WTC11 (cell line): Measurements from ENCODE around the gene ALG6. TPM values are rescaled to one million over a fixed set of nuclear protein-coding genes. Genes with fewer than 3 reads are reported as not detected.

Source experiments
- ATAC-seq: fragments of 200-7000 bp; cut with Tn5 transposase; 2 replicates; pipeline ENCODE4 v1.10.0; 2021; ENCODE audit warnings: mild to moderate bottlenecking, moderate library complexity
- CTCF ChIA-PET: fragments of 300-600 bp; sonication (Branson Sonifier 250); formaldehyde crosslinking; loops from one replicate; lab custom pipeline; 2021; ENCODE audit warnings: antibody characterized with exemption; lab: Charles Lee
- POLR2A ChIA-PET: fragments of 350-600 bp; sonication (Branson Sonifier 250); formaldehyde crosslinking; loops from one replicate; lab custom pipeline; 2021; ENCODE audit warnings: antibody characterized with exemption; lab: Charles Lee
- DNase-seq: peaks from one replicate; pipeline ENCODE4 v3.0.0; 2021; ENCODE audit warnings: low spot score
- H3K27ac Mint-ChIP-seq: 2 replicates; pipeline ENCODE4 v1.8.0; 2021; ENCODE audit warnings: mixed read lengths
- H3K27me3 Mint-ChIP-seq: 2 replicates; pipeline ENCODE4 v1.8.0; 2021; ENCODE audit warnings: low read depth, mild to moderate bottlenecking, moderate library complexity, mixed read lengths
- H3K36me3 Mint-ChIP-seq: 2 replicates; pipeline ENCODE4 v1.8.0; 2021; ENCODE audit warnings: mixed read lengths
- H3K4me1 Mint-ChIP-seq: 2 replicates; pipeline ENCODE4 v1.8.0; 2022; ENCODE audit warnings: mixed read lengths
- H3K4me3 Mint-ChIP-seq: 2 replicates; pipeline ENCODE4 v1.8.0; 2021; ENCODE audit warnings: mild to moderate bottlenecking, moderate library complexity, mixed read lengths
- H3K9me3 Mint-ChIP-seq: 2 replicates; pipeline ENCODE4 v1.8.0; 2021; ENCODE audit warnings: mixed read lengths
- ATF1 ChIP-seq: sonication (generic); formaldehyde crosslinking; IDR thresholded peaks from 2 replicates; pipeline ENCODE4 v1.8.1; 2023; ENCODE audit warnings: mild to moderate bottlenecking, moderate library complexity, missing genetic modification reagents
- FOXK1 ChIP-seq: sonication (generic); formaldehyde crosslinking; IDR thresholded peaks from 2 replicates; pipeline ENCODE4 v1.8.0; 2022; ENCODE audit warnings: mild to moderate bottlenecking, moderate library complexity, missing genetic modification reagents
- FOXP1 ChIP-seq: sonication (generic); formaldehyde crosslinking; IDR thresholded peaks from 2 replicates; pipeline ENCODE4 v1.8.0; 2022; ENCODE audit warnings: missing genetic modification reagents, mild to moderate bottlenecking, moderate library complexity, borderline replicate concordance
- HMGXB4 ChIP-seq: sonication (generic); formaldehyde crosslinking; IDR thresholded peaks from 2 replicates; pipeline ENCODE4 v1.8.1; 2023; ENCODE audit warnings: mild to moderate bottlenecking, moderate library complexity, missing genetic modification reagents
- JUN ChIP-seq: sonication (generic); formaldehyde crosslinking; IDR thresholded peaks from 2 replicates; pipeline ENCODE4 v1.8.0; 2023; ENCODE audit warnings: mild to moderate bottlenecking, missing genetic modification reagents
- NFATC4 ChIP-seq: fragments of 250-450 bp; sonication (Bioruptor Pico); IDR thresholded peaks from 2 replicates; pipeline ENCODE4 v1.9.0; 2021; ENCODE audit warnings: mild to moderate bottlenecking
- NR2C2 ChIP-seq: sonication (generic); formaldehyde crosslinking; IDR thresholded peaks from 2 replicates; pipeline ENCODE4 v1.8.0; 2022; ENCODE audit warnings: mild to moderate bottlenecking, missing genetic modification reagents
- PRRX2 ChIP-seq: fragments of 250-450 bp; sonication (Bioruptor Pico); IDR thresholded peaks from 2 replicates; pipeline ENCODE4 v1.8.0; 2021; ENCODE audit warnings: mild to moderate bottlenecking
- RORB ChIP-seq: fragments of 250-450 bp; sonication (Bioruptor Pico); IDR thresholded peaks from 2 replicates; pipeline ENCODE4 v1.9.0; 2021; ENCODE audit warnings: mild to moderate bottlenecking
- SOX15 ChIP-seq: fragments of 250-450 bp; sonication (Bioruptor Pico); IDR thresholded peaks from 2 replicates; pipeline ENCODE4 v1.9.0; 2021; ENCODE audit warnings: mild to moderate bottlenecking
- ZNF232 ChIP-seq: sonication (generic); formaldehyde crosslinking; IDR thresholded peaks from 2 replicates; pipeline ENCODE4 v1.8.0; 2022; ENCODE audit warnings: mild to moderate bottlenecking, missing genetic modification reagents
- ZNF416 ChIP-seq: fragments of 250-450 bp; sonication (Bioruptor Pico); IDR thresholded peaks from 2 replicates; pipeline ENCODE4 v1.9.0; 2021; ENCODE audit warnings: mild to moderate bottlenecking, inconsistent platforms
- ZSCAN18 ChIP-seq: fragments of 250-450 bp; sonication (Bioruptor Pico); IDR thresholded peaks from 2 replicates; pipeline ENCODE4 v2.1.2; 2022; ENCODE audit warnings: mild to moderate bottlenecking, moderate library complexity
- total RNA-seq: library from RNA; stranded (reverse); gene quantifications from 3 replicates; pipeline ENCODE4 v1.2.3, GENCODE V29; 2021
- TF ChIP-seq, protein P1 (sequence below): fragments of 250-450 bp; sonication (Bioruptor Pico); IDR thresholded peaks from 2 replicates; pipeline ENCODE4 v1.9.0; 2021; ENCODE audit warnings: mild to moderate bottlenecking
- TF ChIP-seq, protein P2 (sequence below): fragments of 200-600 bp; IDR thresholded peaks from 2 replicates; pipeline ENCODE4 v1.8.0; 2022; ENCODE audit warnings: antibody characterized with exemption

Gene ALG6
- total RNA-seq, 1 experiment from 2014 or later, result 17.6 TPM

DNA sequence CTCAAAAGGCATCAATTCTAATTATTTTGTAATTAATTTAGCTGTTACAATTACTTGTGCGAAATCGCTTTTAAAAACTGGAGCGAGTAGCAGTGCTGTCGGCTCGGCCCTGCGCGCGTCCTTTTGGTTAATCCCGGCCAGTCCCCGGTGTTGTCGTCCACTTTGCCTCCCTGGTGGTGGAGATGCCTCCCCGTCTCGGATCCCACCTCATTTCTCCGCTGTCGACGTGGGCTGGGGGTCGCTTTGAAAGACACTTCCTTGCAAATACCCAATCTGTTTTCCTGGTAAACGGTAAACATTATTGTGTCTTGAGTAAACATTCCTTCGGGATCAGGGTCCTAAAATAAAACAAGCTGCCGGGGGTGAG is 41.3 kb upstream of the ALG6 start:
- no peaks in the 10 kb centered on the region for H3K36me3 Mint-ChIP-seq
- ATAC-seq (no peak), DNase-seq (peak; percentile 57)
- ChIA-PET POLR2A (interaction anchor here (1.7 kb wide), 1 partner anchor 9 kb away, joined by 5 read pairs; no protein-coding TSS in a partner anchor), CTCF (interaction anchor here (0.6 to 3.8 kb wide), 11 partner anchors 9 to 547 kb away, joined by 3 to 22 read pairs (median 6); partner anchors contain the start of gene ALG6)
- peak overlapping the region; percentile 93 for H3K4me3 Mint-ChIP-seq
- H3K9me3 Mint-ChIP-seq, result no peaks in the 10 kb centered on the region
- H3K4me1 Mint-ChIP-seq, result peaks cover 56% of the 10 kb centered on the region
- peaks cover 65% of the 10 kb centered on the region for H3K27me3 Mint-ChIP-seq
- no peak for TF ChIP-seq NFATC4 (CRISPR knock-in tag)
- TF ChIP-seq ZNF416 (CRISPR knock-in tag), result no peak
- no peak for TF ChIP-seq PRRX2 (CRISPR knock-in tag)
- TF ChIP-seq HMGXB4 (CRISPR knock-in tag), result 0 out of 2 replicates have a peak, but pooled peaks have one; percentile 21
- no peak for TF ChIP-seq ZSCAN18 (CRISPR knock-in tag)
- no peak for TF ChIP-seq ZNF232 (CRISPR knock-in tag)
- TF ChIP-seq FOXK1, result 0 out of 2 replicates have a peak, but pooled peaks have one; percentile 24
- TF ChIP-seq, protein P1, sequence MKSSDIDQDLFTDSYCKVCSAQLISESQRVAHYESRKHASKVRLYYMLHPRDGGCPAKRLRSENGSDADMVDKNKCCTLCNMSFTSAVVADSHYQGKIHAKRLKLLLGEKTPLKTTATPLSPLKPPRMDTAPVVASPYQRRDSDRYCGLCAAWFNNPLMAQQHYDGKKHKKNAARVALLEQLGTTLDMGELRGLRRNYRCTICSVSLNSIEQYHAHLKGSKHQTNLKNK, result no peak
- no peak for TF ChIP-seq RORB (CRISPR knock-in tag)
- no peak for TF ChIP-seq FOXP1 (CRISPR knock-in tag)
- no peak for TF ChIP-seq SOX15 (CRISPR knock-in tag)
- TF ChIP-seq, protein P2, sequence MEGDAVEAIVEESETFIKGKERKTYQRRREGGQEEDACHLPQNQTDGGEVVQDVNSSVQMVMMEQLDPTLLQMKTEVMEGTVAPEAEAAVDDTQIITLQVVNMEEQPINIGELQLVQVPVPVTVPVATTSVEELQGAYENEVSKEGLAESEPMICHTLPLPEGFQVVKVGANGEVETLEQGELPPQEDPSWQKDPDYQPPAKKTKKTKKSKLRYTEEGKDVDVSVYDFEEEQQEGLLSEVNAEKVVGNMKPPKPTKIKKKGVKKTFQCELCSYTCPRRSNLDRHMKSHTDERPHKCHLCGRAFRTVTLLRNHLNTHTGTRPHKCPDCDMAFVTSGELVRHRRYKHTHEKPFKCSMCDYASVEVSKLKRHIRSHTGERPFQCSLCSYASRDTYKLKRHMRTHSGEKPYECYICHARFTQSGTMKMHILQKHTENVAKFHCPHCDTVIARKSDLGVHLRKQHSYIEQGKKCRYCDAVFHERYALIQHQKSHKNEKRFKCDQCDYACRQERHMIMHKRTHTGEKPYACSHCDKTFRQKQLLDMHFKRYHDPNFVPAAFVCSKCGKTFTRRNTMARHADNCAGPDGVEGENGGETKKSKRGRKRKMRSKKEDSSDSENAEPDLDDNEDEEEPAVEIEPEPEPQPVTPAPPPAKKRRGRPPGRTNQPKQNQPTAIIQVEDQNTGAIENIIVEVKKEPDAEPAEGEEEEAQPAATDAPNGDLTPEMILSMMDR, result no peak
- no peak for TF ChIP-seq ATF1 (CRISPR knock-in tag)
- H3K27ac Mint-ChIP-seq, result peak overlapping the region; percentile 84; the same call in 1 of the 2 replicates

- ATAC-seq (no peak), DNase-seq (peak; percentile 52)
- CTCF ChIA-PET, result interaction anchor here (0.5 to 3.8 kb wide), 21 partner anchors 9 to 364 kb away, joined by 3 to 22 read pairs (median 4); partner anchors contain the start of gene ALG6
- Mint-ChIP-seq H3K9me3 (no peaks in the 10 kb centered on the region), H3K4me1 (peaks cover 57% of the 10 kb centered on the region), H3K36me3 (no peaks in the 10 kb centered on the region), H3K27me3 (peaks cover 70% of the 10 kb centered on the region), H3K27ac (peak overlapping the region; percentile 84), H3K4me3 (peak overlapping the region; percentile 93)
- POLR2A ChIA-PET, result interaction anchor here (1.7 to 2.6 kb wide), 2 partner anchors 7 to 10 kb away, joined by 5 to 8 read pairs; no protein-coding TSS in a partner anchor
- no peak for TF ChIP-seq NR2C2 (CRISPR knock-in tag)
- TF ChIP-seq JUN (CRISPR knock-in tag), result 0 out of 2 replicates have a peak, but pooled peaks have one; percentile 23
Observed at GRCh38 chr1:63326473-63327380, 40.7 kb upstream of the ALG6 start.
